Muscle layer of duodenum (tissue), 2 donors: ENCODE results near the gene RALGPS1.

Experiments
- H3K27ac ChIP-seq: one replicate; pipeline ENCODE4 v1.7.0; 2013; ENCODE audit warnings: mild to moderate bottlenecking, low read length
- H3K27me3 ChIP-seq: one replicate; pipeline ENCODE4 v1.7.0; 2013; ENCODE audit warnings: low read depth, mild to moderate bottlenecking, control low read depth, low read length
- H3K36me3 ChIP-seq, 2 donors: one replicate each; pipeline ENCODE4 v1.7.0; 2013; ENCODE audit warnings: low read length in 2 of 2, control low read depth in 1 of 2, mild to moderate bottlenecking in 1 of 2; ENCODE audit not compliant: insufficient read depth in 2 of 2, control insufficient read depth in 1 of 2
- H3K4me1 ChIP-seq, 2 donors: one replicate each; pipeline ENCODE4 v1.7.0; 2013; ENCODE audit warnings: low read length in 2 of 2, mild to moderate bottlenecking in 2 of 2, control low read depth in 1 of 2, moderate library complexity in 1 of 2; ENCODE audit not compliant: insufficient read depth in 2 of 2, control insufficient read depth in 1 of 2
- H3K4me3 ChIP-seq, 2 donors: one replicate each; pipeline ENCODE4 v1.7.0; 2013; ENCODE audit warnings: low read length in 2 of 2, low read depth in 1 of 2, mild to moderate bottlenecking in 1 of 2
- H3K9me3 ChIP-seq, 2 donors: one replicate each; pipeline ENCODE4 v1.7.0; 2013; ENCODE audit warnings: low read length in 2 of 2, control low read depth in 1 of 2, mild to moderate bottlenecking in 1 of 2; ENCODE audit not compliant: control insufficient read depth in 1 of 2
- donor health status: healthy.

RALGPS1 gene

DNA sequence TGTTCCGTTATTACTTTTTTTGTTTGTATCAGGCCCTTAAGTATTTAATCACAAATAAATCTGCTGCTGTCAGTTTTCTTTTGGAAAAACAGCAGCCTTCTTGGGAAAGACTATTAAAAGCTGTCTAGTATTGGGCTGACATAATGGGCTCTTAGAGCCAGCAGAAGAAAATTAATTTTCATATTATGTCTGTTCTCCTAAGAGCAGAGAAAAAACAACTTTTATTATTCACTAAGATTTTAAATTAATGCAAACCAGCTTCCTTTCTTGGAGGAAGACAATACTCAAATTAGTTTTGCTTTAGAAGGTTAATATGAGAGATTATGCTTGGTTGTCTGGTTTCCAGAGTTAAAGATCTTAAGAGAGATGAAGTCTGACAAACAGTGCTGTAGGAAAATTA, 319.4 kb downstream of the RALGPS1 start:
- Histone ChIP-seq H3K4me1 (peaks cover 0 to 10% of the 10 kb centered on the region in 2 donors), H3K4me3 (no peak overlapping the region), H3K27ac (no peak overlapping the region), H3K9me3 (no peaks in the 10 kb centered on the region), H3K36me3 (peaks cover 0 to 4% of the 10 kb centered on the region in 2 donors), H3K27me3 (no peaks in the 10 kb centered on the region)

DNA sequence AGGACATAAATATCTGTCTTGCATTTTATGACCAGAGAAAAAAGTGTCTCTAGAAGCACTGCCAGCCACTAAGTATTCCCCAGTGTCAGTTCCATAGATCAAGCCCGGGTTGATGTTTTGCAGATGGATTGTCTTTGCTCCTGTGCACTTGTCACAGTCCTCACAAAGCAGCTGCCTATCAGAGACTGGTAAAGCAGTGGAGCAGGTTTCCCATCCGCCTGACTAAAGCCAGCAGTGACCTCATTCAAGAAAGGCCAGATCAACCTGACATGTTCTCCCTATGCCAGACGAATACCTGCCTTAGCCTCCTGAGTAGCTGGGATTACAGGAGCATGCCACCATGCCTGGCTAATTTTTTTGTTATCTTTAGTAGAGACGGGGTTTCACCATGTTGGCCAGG, 323.2 kb downstream of the RALGPS1 start:
- H3K4me1 ChIP-seq: peaks cover 0 to 10% of the 10 kb centered on the region in 2 donors
- H3K9me3 ChIP-seq: no peaks in the 10 kb centered on the region
- peaks cover 0 to 4% of the 10 kb centered on the region in 2 donors for H3K36me3 ChIP-seq
- H3K27me3 ChIP-seq: no peaks in the 10 kb centered on the region
- H3K4me3 ChIP-seq: no peak overlapping the region
- H3K27ac ChIP-seq: no peak overlapping the region

DNA sequence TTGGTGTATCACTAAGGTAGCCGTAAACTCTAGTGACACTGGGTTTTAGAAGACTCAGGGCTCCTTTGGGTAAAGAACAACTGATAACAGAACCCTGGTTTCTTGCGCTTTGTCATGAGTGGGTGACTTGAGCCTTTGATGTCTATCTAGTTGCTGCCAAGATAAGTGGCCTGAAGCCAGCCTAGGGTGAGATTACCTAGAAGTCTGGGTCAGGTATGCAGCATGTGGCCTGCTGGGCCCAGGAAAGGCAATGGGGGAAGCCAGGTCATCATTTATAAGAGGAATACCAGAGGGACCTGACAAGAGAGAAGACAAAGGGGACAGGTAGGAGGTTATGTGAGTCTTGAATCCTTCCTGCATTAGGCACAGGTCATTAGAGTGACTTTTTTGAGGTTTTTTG, 326.8 kb downstream of the RALGPS1 start:
- no peaks in the 10 kb centered on the region for H3K9me3 ChIP-seq
- H3K4me3 ChIP-seq: no peak overlapping the region
- H3K36me3 ChIP-seq: peaks cover 0 to 4% of the 10 kb centered on the region in 2 donors
- H3K27ac ChIP-seq: no peak overlapping the region
- no peaks in the 10 kb centered on the region for H3K27me3 ChIP-seq
- peaks cover 5 to 7% of the 10 kb centered on the region in 2 donors for H3K4me1 ChIP-seq

DNA sequence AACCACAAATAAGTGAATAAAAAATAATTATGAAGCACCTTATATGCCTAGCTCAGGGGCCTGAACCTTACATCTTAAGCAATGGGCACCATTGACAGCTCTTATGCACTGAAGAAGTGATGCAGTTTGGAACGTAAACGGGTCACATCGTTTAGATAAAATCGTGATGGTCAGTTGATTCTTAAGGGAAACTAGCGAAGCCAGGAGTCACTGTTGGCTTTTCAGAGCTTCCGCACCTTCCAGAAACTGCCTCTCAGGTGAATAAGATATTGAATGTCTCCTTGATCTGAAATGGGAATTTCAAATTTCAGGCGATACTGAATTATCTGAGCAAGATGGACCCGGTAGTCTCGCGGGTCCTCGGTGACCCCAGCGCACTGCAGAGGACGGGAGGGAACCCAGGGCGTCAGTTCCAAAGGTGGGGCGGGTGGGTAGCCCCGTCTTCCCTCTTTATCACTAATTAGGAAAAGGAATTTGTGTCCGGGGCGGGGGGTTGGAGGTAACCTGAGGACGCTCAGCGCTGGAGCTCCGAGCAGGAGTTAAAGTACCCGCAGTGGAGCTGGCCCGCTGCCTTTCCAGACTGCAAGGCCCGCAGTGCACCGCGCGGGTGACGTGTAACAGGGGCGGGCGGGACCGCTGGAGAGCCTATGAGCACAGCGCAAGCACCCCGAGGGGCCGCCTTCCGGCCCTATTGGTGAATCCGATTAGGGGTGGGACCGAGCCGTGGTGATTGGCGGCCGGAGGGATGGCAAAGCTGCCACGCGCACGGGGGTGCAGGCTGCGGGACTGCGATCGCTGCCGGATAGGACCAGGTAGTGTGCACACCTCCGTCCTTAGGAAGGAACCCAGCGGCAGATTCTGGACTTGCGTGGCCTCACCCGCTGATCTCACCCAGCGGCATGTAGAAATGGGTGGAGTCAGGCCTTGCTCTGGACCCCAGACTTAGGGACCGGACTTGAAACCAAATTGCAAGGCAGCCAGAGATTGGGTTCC, 330.3 kb downstream of the RALGPS1 start:
- no peak overlapping the region for H3K27ac ChIP-seq
- no peaks in the 10 kb centered on the region for H3K9me3 ChIP-seq
- no peaks in the 10 kb centered on the region for H3K36me3 ChIP-seq
- H3K4me3 ChIP-seq: peak overlapping the region; percentile 78 to 79
- no peaks in the 10 kb centered on the region for H3K27me3 ChIP-seq
- H3K4me1 ChIP-seq: peaks cover 5 to 7% of the 10 kb centered on the region in 2 donors

DNA sequence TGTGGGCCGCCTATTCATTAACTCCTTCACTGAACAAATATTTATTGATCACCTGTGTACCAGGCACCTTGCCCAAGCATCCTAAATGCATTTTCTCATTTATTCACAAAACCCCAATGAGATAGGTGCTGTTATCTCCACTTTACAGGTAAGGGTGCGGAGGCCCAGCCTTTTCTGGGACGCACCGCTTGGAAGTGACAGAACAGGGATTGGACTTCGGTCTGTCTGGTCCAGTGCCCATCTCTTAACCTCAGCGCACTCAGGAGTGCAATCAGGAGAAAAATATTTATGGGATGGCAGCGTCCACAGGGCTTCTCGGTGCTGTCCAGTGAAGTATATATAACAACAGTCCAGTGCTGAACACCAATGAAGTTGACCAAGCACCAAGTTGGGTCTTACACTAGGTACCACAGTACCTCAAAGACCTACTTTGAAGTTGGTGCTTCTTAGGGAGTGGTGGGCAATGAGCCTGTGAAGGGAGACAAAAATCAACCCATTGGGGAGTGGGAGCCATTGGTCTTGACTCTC, 331.1 kb downstream of the RALGPS1 start:
- no peaks in the 10 kb centered on the region for H3K36me3 ChIP-seq
- peaks cover 5 to 7% of the 10 kb centered on the region in 2 donors for H3K4me1 ChIP-seq
- no peaks in the 10 kb centered on the region for H3K27me3 ChIP-seq
- no peaks in the 10 kb centered on the region for H3K9me3 ChIP-seq
- H3K4me3 ChIP-seq: peak overlapping the region; percentile 78 to 79
- no peak overlapping the region for H3K27ac ChIP-seq

DNA sequence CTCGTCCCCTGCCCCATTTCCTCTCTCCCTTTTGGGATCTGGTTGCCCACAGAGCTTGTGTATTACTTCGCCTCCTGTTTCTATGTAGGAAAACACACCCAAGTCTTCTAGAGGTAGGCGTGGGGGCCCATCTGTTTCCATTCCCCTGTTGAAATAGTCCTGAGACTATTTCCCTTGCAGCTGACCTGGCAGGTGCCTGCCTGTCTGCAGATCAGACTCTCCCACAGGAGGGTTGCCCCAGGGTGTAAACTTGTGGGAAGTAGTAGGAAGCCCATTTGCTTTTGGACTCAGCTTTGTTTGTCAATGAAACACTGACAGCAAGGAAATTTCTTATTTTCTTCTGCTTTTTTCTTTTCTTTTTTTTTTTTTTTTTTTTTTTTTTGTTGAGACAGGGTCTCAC, 333.7 kb downstream of the RALGPS1 start:
- Histone ChIP-seq H3K27me3 (no peaks in the 10 kb centered on the region), H3K9me3 (no peaks in the 10 kb centered on the region), H3K36me3 (peaks cover 0 to 4% of the 10 kb centered on the region in 2 donors), H3K27ac (no peak overlapping the region), H3K4me3 (no peak overlapping the region), H3K4me1 (peaks cover 5 to 14% of the 10 kb centered on the region in 2 donors)

DNA sequence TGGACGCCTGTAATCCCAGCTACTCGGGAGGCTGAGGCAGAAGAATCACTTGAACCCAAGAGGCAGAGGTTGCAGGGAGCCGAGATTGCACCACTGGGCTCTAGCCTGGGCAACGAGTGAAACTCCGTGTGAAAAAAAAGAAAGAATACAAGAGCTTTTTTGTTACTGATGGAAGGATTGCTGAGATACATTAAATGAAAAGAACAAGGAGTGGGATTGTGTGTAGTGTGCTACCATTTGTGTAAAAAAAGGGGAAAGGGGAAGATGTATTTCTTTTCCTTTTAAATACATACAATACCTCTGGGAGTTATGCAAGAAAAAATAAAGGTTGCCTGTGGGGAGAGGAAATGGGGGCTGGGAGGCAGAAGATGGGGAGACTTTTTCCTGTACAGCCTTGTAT, 335.3 kb downstream of the RALGPS1 start:
- H3K4me3 ChIP-seq: no peak overlapping the region
- H3K4me1 ChIP-seq: peaks cover 5 to 14% of the 10 kb centered on the region in 2 donors
- H3K27me3 ChIP-seq: no peaks in the 10 kb centered on the region
- no peaks in the 10 kb centered on the region for H3K9me3 ChIP-seq
- H3K36me3 ChIP-seq: peaks cover 0 to 4% of the 10 kb centered on the region in 2 donors
- no peak overlapping the region for H3K27ac ChIP-seq

DNA sequence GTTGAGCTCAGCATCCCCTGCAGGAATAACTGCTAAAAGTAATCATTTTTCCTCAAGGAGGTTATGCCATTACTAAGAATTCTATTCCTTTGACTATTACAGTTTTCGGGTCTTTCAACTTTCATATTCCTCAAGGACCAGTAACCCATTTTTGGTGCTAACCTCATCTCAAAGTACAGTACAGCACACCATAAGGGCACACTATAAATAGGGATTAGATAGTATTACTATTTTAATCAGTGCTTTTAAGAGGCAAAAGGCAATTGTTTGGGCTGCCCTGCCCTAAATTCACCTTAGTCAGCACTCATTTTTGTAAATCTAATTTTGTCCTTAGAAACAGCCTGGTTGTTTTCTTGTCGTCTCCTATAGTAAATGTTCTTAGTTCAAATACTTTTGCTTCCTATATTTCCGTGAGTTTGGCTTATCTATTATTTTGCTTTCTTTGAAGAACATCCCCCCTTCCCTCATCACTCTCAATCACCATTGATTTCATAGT, 336.4 kb downstream of the RALGPS1 start:
- Histone ChIP-seq H3K4me3 (no peak overlapping the region), H3K27me3 (no peaks in the 10 kb centered on the region), H3K36me3 (peaks cover 0 to 4% of the 10 kb centered on the region in 2 donors), H3K27ac (no peak overlapping the region), H3K4me1 (peaks cover under 1 to 6% of the 10 kb centered on the region in 2 donors), H3K9me3 (no peaks in the 10 kb centered on the region)

DNA sequence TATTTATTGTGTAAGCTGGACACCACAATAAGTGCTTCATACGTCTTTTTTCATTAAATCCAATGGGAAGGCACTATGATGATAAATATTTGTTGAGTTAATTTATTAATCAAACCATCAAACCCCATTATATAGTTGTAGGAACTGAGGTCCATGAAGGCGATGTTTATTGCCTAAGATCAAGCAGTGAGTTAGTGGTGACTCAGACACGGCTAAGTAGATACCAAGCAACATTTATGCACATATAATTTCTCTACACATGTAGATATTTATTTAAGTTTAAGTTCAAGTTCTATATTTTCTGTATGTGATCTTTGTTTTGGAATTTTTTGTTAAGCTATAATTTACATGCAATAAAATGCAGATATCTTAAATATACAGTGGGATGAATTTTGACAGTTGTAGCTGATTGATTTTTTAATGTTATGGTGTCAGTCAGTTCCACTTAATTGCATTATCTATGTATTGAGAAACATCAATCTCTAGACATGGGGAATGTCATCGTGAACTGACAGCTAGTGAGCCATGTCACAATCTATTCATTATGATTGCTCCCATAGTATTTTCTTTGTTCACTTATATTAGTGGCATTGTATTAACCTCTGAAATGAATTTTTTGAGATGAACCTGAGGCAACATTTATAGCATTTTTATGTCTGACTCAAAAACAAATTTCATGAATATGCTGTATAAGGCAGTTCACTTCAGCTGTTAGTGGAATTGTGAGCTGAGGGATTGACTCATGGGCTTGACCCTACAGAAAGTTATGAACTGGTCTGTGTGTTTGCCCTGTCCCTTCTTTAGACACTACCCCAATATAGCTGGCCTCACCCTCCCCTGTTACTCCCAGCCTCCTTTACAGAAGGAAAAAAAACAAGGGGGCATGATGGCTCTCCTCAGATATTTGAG, 338.1 kb downstream of the RALGPS1 start:
- H3K27ac ChIP-seq: no peak overlapping the region
- peaks cover 0 to 6% of the 10 kb centered on the region in 2 donors for H3K4me1 ChIP-seq
- no peaks in the 10 kb centered on the region for H3K9me3 ChIP-seq
- no peak overlapping the region for H3K4me3 ChIP-seq
- peaks cover 0 to 4% of the 10 kb centered on the region in 2 donors for H3K36me3 ChIP-seq
- H3K27me3 ChIP-seq: no peaks in the 10 kb centered on the region

DNA sequence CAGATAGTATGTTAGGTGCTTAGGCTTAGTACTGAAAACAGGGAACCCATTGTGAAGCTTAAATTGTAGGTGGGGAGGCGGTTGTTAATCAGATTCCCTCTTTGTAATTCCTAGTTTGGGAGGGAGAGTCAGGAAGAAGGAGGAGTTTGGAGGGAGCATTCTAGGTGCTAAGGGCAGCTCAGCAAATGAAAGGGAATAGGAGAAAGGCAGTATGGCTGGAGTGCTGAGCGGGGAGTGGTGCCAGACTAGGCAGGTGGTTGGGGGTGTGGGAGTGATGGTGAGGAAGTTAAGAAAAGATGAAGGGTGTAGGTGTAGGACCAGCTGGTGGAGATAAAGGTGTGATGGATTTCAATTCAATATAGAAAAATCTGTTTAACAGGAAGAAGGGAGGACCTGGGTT, 338.9 kb downstream of the RALGPS1 start:
- Histone ChIP-seq H3K27me3 (no peaks in the 10 kb centered on the region), H3K36me3 (peaks cover 0 to 4% of the 10 kb centered on the region in 2 donors), H3K27ac (no peak overlapping the region), H3K9me3 (no peaks in the 10 kb centered on the region), H3K4me1 (peaks cover 0 to 6% of the 10 kb centered on the region in 2 donors), H3K4me3 (no peak overlapping the region)

DNA sequence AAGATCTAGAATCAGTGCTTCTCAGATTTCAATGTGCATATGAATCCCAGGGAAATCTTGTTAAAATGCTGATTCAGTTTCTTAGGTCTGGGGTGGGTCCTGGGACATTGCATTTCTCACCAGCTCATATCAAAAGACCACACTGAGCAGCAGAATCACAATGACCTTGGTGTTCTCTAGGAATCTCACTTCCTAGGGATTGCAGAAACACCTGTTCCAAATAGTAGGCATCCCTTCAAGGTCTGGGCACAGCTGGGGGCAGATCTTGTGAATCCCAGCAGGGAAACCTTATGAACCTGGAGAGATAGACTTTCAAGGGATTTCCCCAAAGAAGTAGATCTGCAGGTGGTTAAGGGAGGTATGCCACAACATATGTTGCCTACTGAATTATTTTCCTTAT, 341.1 kb downstream of the RALGPS1 start:
- peaks cover 5 to 6% of the 10 kb centered on the region in 2 donors for H3K4me1 ChIP-seq
- H3K36me3 ChIP-seq: peaks cover 0 to 4% of the 10 kb centered on the region in 2 donors
- H3K27me3 ChIP-seq: no peaks in the 10 kb centered on the region
- no peak overlapping the region for H3K4me3 ChIP-seq
- no peak overlapping the region for H3K27ac ChIP-seq
- H3K9me3 ChIP-seq: no peaks in the 10 kb centered on the region
